ENCODE measurements around the gene USP46.

The USP46 gene

DNA sequence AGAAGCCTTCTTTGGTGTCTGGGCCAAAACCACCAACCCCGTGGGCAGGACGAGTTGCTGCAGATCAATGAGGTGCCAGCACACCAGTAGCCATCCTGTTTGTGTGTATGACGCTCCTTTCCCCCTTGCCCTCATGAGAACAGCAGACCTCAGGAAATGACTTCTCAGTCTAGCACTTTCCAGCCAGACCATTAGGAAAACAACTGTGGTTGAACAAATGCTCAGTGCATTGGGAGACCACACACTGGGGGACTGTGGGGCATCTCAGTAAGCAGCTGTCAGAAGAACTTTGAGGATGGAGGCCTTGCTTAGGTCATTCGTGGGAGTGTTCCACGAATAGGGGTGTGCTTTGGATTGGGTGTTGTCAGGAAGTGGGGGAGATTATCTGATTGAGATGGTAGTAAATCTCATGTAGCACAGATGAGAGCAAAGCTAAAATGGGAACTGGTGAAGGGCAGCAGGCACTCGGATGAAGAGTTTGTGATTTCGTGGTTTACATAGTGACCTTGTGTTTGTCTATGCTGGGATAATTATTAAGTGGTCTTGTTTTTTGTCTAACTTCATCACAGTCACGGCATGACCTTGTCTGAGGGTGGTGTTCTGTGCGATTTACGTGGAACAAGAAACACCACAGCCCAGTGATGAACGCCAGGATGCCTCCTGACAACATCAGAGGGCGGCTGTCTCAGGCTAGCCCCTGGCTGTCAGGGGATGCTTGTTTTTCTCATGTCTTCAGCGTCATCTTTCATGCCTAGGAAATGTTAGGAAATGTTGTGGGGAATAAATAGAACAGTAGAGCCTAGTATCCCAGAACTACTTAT lies 70.1 kb downstream of the USP46 start:
- peak overlapping the region; percentile 47 for H3K27ac Mint-ChIP-seq
- no peak overlapping the region for H3K4me3 Mint-ChIP-seq
- no peak for DNase-seq
- peaks cover 12% of the 10 kb centered on the region for H3K4me1 Mint-ChIP-seq
- no peaks in the 10 kb centered on the region for H3K27me3 Mint-ChIP-seq (ENCODE audit: low read depth, poor library complexity)
- no peaks in the 10 kb centered on the region for H3K9me3 Mint-ChIP-seq
- peaks cover 28% of the 10 kb centered on the region for H3K36me3 Mint-ChIP-seq (ENCODE audit: low read depth)
- TF ChIP-seq, protein P1, sequence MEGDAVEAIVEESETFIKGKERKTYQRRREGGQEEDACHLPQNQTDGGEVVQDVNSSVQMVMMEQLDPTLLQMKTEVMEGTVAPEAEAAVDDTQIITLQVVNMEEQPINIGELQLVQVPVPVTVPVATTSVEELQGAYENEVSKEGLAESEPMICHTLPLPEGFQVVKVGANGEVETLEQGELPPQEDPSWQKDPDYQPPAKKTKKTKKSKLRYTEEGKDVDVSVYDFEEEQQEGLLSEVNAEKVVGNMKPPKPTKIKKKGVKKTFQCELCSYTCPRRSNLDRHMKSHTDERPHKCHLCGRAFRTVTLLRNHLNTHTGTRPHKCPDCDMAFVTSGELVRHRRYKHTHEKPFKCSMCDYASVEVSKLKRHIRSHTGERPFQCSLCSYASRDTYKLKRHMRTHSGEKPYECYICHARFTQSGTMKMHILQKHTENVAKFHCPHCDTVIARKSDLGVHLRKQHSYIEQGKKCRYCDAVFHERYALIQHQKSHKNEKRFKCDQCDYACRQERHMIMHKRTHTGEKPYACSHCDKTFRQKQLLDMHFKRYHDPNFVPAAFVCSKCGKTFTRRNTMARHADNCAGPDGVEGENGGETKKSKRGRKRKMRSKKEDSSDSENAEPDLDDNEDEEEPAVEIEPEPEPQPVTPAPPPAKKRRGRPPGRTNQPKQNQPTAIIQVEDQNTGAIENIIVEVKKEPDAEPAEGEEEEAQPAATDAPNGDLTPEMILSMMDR (IDR thresholded peaks at IDR 0.05) = no peak

DNA sequence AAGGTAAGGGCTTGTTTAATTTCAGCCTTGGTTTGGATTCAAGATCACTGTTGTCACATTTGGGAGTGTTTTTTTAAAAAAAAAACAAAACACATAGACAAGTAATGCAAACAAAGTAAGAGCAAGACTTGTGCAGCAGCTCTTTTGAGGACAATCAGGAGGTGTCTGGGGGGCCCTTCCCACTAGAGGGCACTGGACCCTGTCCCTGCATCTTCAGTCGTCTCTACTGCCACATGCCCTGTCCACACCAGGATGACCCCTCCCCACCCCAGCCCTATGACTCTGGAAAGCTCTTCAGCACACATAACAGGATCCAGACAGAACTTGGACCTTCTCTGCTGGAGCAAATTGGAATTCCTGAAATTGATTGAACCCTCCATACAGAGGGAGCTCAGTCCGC lies 71.0 kb downstream of the USP46 start:
- TF ChIP-seq, protein P1 (IDR thresholded peaks at IDR 0.05) = peak; percentile 56
- Mint-ChIP-seq H3K9me3 (no peaks in the 10 kb centered on the region), H3K4me1 (peaks cover 12% of the 10 kb centered on the region), H3K27me3 (ENCODE audit: low read depth, poor library complexity) (no peaks in the 10 kb centered on the region), H3K36me3 (ENCODE audit: low read depth) (peaks cover 19% of the 10 kb centered on the region), H3K27ac (no peak overlapping the region), H3K4me3 (no peak overlapping the region)
- peak; percentile 36 for DNase-seq

DNA sequence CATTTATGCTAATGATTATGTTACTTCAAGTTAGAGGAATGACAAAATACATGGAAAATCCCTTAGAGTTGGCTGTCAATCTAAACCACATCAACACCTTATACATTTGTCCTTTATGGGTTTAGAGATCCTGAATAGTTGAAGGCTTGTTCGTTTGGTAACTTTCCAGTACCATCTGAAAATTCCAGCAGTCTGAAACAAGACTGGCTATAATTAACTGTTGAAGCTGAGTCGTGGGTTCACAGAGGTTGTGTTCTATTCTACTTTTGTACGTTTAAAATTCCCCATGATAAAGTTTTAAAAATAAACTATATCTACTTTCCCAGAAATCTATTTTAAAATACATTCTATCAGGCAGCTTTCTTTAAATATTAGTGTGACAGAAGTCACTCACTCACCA lies 73.0 kb downstream of the USP46 start:
- no peak for DNase-seq
- TF ChIP-seq, protein P1 (IDR thresholded peaks at IDR 0.05) = no peak
- Mint-ChIP-seq H3K4me1 (peaks cover 12% of the 10 kb centered on the region), H3K27me3 (ENCODE audit: low read depth, poor library complexity) (no peaks in the 10 kb centered on the region), H3K36me3 (ENCODE audit: low read depth) (peaks cover 8% of the 10 kb centered on the region), H3K4me3 (no peak overlapping the region), H3K9me3 (no peaks in the 10 kb centered on the region), H3K27ac (no peak overlapping the region)

DNA sequence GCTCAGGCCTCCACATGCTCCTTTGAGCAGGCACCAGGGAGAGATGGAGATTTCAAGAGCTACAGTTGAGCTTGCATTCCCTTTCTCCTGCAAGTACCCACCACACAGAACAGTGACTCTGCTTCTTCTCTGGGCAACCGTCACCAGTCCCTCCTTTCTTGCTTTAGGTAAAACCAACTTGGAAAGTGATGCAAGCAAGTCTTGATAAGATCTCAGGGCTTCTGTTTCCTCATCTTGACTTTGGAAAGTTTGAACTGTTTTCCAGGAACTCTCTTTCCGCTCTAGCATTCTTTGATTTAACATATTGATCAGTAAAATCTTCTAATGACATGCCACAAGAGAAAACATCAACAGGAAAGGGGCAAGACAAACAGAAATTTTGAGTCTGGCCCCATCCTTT lies 73.7 kb downstream of the USP46 start:
- peaks cover under 1% of the 10 kb centered on the region for H3K36me3 Mint-ChIP-seq (ENCODE audit: low read depth)
- no peak for DNase-seq
- H3K9me3 Mint-ChIP-seq = no peaks in the 10 kb centered on the region
- TF ChIP-seq, protein P1 (IDR thresholded peaks at IDR 0.05) = no peak
- peaks cover 12% of the 10 kb centered on the region for H3K4me1 Mint-ChIP-seq
- no peaks in the 10 kb centered on the region for H3K27me3 Mint-ChIP-seq (ENCODE audit: low read depth, poor library complexity)
- H3K4me3 Mint-ChIP-seq = no peak overlapping the region
- no peak overlapping the region for H3K27ac Mint-ChIP-seq

DNA sequence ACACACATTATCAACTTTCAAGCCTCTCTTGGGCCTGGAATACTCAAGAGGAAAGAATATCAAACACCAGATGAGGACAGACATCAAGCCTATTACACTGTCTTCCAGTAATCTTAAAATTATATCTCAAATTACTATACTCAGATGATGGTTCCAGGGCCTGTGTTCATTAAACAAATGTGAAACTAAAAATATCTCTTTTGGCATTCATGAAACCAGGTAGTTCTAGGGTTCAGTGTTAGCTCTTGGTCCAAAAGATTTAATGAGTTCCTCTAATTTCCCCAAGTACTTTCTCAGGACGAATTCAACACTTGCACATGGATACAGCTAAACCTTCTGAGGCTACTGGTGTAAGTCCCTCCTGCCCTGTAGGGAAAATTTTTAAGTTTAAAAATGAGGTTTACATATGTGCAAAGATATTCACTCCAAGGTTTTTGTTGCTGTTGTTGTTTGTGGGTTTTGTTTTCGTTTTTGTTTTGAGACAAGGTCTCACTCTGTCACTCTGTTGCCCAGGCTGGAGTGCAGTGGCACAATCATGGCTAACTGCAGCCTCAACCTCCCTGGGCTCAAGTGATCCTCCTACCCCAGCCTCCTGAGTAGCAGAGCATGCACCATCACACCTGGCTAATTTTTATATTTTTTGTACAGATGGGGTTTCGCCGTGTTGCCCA lies 79.4 kb downstream of the USP46 start:
- H3K4me3 Mint-ChIP-seq = no peak overlapping the region
- no peaks in the 10 kb centered on the region for H3K4me1 Mint-ChIP-seq
- peaks cover 8% of the 10 kb centered on the region for H3K27me3 Mint-ChIP-seq (ENCODE audit: low read depth, poor library complexity)
- TF ChIP-seq, protein P1 (IDR thresholded peaks at IDR 0.05) = no peak
- H3K27ac Mint-ChIP-seq = no peak overlapping the region
- H3K9me3 Mint-ChIP-seq = no peaks in the 10 kb centered on the region
- no peaks in the 10 kb centered on the region for H3K36me3 Mint-ChIP-seq (ENCODE audit: low read depth)
- DNase-seq = no peak
